ENCODE measurements around the gene LMNTD2.

Gene LMNTD2

GRCh38 chr11:560305-561147, at the start of gene LMNTD2, which contains the start of gene RASSF7:
TSS of gene LMNTD2 (minus strand) at chr11:560738. CDS start at chr11:560716, 22 bp downstream.
TSS of gene RASSF7 (plus strand) at chr11:560970. CDS start at chr11:561769, 799 bp downstream.
- peak; percentile 99 for DNase-seq

- DNase-seq, result no peak
Measured at GRCh38 chr11:609341-609811, 48.8 kb upstream of the LMNTD2 start.

- DNase-seq, result no peak
Measured at GRCh38 chr11:608791-609251, 48.3 kb upstream of the LMNTD2 start.

GRCh38 chr11:607971-608659, 47.6 kb upstream of the LMNTD2 start:
- DNase-seq, result no peak

GRCh38 chr11:607020-607780, 46.7 kb upstream of the LMNTD2 start:
- DNase-seq, result no peak

GRCh38 chr11:606245-606644, 45.7 kb upstream of the LMNTD2 start:
- no peak for DNase-seq

GRCh38 chr11:605286-606129, 45.0 kb upstream of the LMNTD2 start:
- DNase-seq, result no peak

GRCh38 chr11:603154-603553, 42.6 kb upstream of the LMNTD2 start:
- no peak for DNase-seq

GRCh38 chr11:601573-602245, 41.2 kb upstream of the LMNTD2 start:
- DNase-seq, result no peak

GRCh38 chr11:598005-598680, 37.6 kb upstream of the LMNTD2 start:
- DNase-seq, result no peak

- DNase-seq, result no peak
Measured at GRCh38 chr11:597166-597725, 36.7 kb upstream of the LMNTD2 start.

GRCh38 chr11:596374-596773, 35.8 kb upstream of the LMNTD2 start:
- no peak for DNase-seq

- no peak for DNase-seq
Measured at GRCh38 chr11:595400-595799, 34.9 kb upstream of the LMNTD2 start.

- DNase-seq, result no peak
Measured at GRCh38 chr11:593347-593746, 32.8 kb upstream of the LMNTD2 start.

- no peak for DNase-seq
Measured at GRCh38 chr11:592918-593317, 32.4 kb upstream of the LMNTD2 start.

- no peak for DNase-seq
Measured at GRCh38 chr11:592501-592900, 32.0 kb upstream of the LMNTD2 start.

GRCh38 chr11:590997-591396, 30.5 kb upstream of the LMNTD2 start:
- no peak for DNase-seq

- DNase-seq, result no peak
Measured at GRCh38 chr11:589798-590197, 29.3 kb upstream of the LMNTD2 start.

- DNase-seq, result peak; percentile 80
Measured at GRCh38 chr11:587978-588380, 27.4 kb upstream of the LMNTD2 start.

GRCh38 chr11:587546-587945, 27.0 kb upstream of the LMNTD2 start:
- no peak for DNase-seq
